B cell (primary cell): ENCODE data around the gene ZNF592. TPM values are rescaled to one million over a fixed set of nuclear protein-coding genes. Genes with fewer than 3 reads are reported as not detected.

ENCODE experiments used
- ATAC-seq: fragments of 200-7000 bp; cut with Tn5 transposase; one replicate; pipeline ENCODE4 v1.10.0; 2021; ENCODE audit warnings: low read depth, mild to moderate bottlenecking, moderate number of reproducible peaks, moderate library complexity
- CTCF ChIA-PET: fragments of 350-600 bp; sonication (Branson Sonifier 250); formaldehyde crosslinking; loops from one replicate; lab custom pipeline; 2021; ENCODE audit warnings: antibody characterized with exemption, inconsistent platforms; lab: Charles Lee
- POLR2A ChIA-PET: fragments of 350-600 bp; sonication (Branson Sonifier 250); formaldehyde crosslinking; loops from one replicate; lab custom pipeline; 2021; ENCODE audit warnings: antibody characterized with exemption; lab: Charles Lee
- DNase-seq: peaks from one replicate; pipeline ENCODE4 v3.0.0; 2013
- H2AFZ ChIP-seq: 2 replicates; pipeline ENCODE4 v1.6.1; 2012; ENCODE audit warnings: mild to moderate bottlenecking, low read depth, low read length; ENCODE audit not compliant: insufficient read depth, poor library complexity, severe bottlenecking
- H3K27ac ChIP-seq, 2 donors: 1 replicate in 1 of 2; 2 replicates in 1 of 2; pipeline ENCODE4 v1.5.1; 2012 to 2013; ENCODE audit warnings: low read length in 2 of 2, mild to moderate bottlenecking in 2 of 2, moderate library complexity in 1 of 2
- H3K27me3 ChIP-seq, 4 experiments: fragments of 200-600 bp in 1 of 4; sonication (generic) in 1 of 4; replicated peaks in 1 of 4; 1 replicate in 2 of 4; 2 replicates in 2 of 4; pipeline versions ENCODE4 v1.6.1 to v1.7.0; 2013 to 2016; ENCODE audit warnings: low read length in 3 of 4, mild to moderate bottlenecking in 2 of 4, mixed read lengths in 1 of 4, moderate library complexity in 1 of 4; ENCODE audit not compliant: insufficient read depth in 4 of 4, control insufficient read depth in 3 of 4; ENCODE audit errors: control extremely low read depth in 1 of 4
- H3K36me3 ChIP-seq, 2 experiments: replicated peaks in 1 of 2; 1 replicate in 1 of 2; 2 replicates in 1 of 2; pipeline versions ENCODE4 v1.6.1 to v1.7.1; 2013; ENCODE audit warnings: low read length in 1 of 2; ENCODE audit not compliant: insufficient read depth in 2 of 2, control insufficient read depth in 1 of 2; ENCODE audit errors: control extremely low read depth in 1 of 2, extremely low read depth in 1 of 2
- H3K4me1 ChIP-seq, 2 donors: fragments of 200-600 bp in 1 of 2; sonication (generic) in 1 of 2; 1 replicate in 1 of 2; 2 replicates in 1 of 2; pipeline versions ENCODE4 v1.5.1 to v1.6.1; 2013 to 2017; ENCODE audit warnings: low read length in 2 of 2; ENCODE audit not compliant: control insufficient read depth in 2 of 2, insufficient read depth in 2 of 2
- H3K4me2 ChIP-seq: replicated peaks from 2 replicates; pipeline ENCODE3; 2012; ENCODE audit warnings: mild to moderate bottlenecking, low read depth, low read length; ENCODE audit not compliant: poor library complexity, severe bottlenecking
- H3K4me3 ChIP-seq, 5 experiments: fragments of 200-600 bp in 1 of 5; sonication (generic) in 1 of 5; 1 replicate in 3 of 5; 2 replicates in 2 of 5; pipeline versions ENCODE4 v1.5.1 to v1.7.0; 2011 to 2016; ENCODE audit warnings: low read length in 4 of 5, mild to moderate bottlenecking in 4 of 5, low read depth in 2 of 5, control low read depth in 1 of 5, moderate library complexity in 1 of 5; ENCODE audit not compliant: insufficient read depth in 1 of 5; ENCODE audit errors: control extremely low read depth in 1 of 5, extremely low read depth in 1 of 5
- H3K79me2 ChIP-seq: fragments of 200-600 bp; sonication (generic); one replicate; pipeline ENCODE4 v1.6.0; 2016; ENCODE audit warnings: low read length; ENCODE audit not compliant: control insufficient read depth, insufficient read depth
- H3K9ac ChIP-seq: fragments of 200-600 bp; sonication (generic); 2 replicates; pipeline ENCODE4 v1.6.1; 2017; ENCODE audit warnings: mild to moderate bottlenecking, low read length, moderate library complexity
- H3K9me3 ChIP-seq, 3 donors: one replicate each; pipeline versions ENCODE4 v1.6.1 to v1.7.1; 2013; ENCODE audit warnings: low read length in 2 of 3; ENCODE audit not compliant: control insufficient read depth in 2 of 3, insufficient read depth in 1 of 3; ENCODE audit errors: control extremely low read depth in 1 of 3
- H4K20me1 ChIP-seq: 2 replicates; pipeline ENCODE4 v1.6.0; 2012; ENCODE audit warnings: mild to moderate bottlenecking, low read length; ENCODE audit not compliant: insufficient read depth, control insufficient read depth, poor library complexity, severe bottlenecking
- H3K27ac Mint-ChIP-seq: one replicate; pipeline ENCODE4 v1.8.0; 2021; ENCODE audit warnings: mixed read lengths
- H3K27me3 Mint-ChIP-seq: one replicate; pipeline ENCODE4 v1.8.0; 2021; ENCODE audit warnings: mixed read lengths
- H3K4me1 Mint-ChIP-seq: one replicate; pipeline ENCODE4 v1.8.0; 2021; ENCODE audit warnings: mixed read lengths
- H3K4me3 Mint-ChIP-seq: one replicate; pipeline ENCODE4 v1.8.0; 2021; ENCODE audit warnings: mixed read lengths
- H3K9me3 Mint-ChIP-seq: one replicate; pipeline ENCODE4 v1.8.0; 2022; ENCODE audit warnings: mixed read lengths; ENCODE audit not compliant: insufficient read depth
- CTCF ChIP-seq: fragments of 200-600 bp; IDR thresholded peaks from one replicate; pipeline ENCODE4 v1.8.0; 2022; ENCODE audit warnings: antibody characterized with exemption, mild to moderate bottlenecking
- EZH2 ChIP-seq: IDR thresholded peaks from 2 replicates; pipeline ENCODE4 v1.6.1; 2012; ENCODE audit warnings: borderline replicate concordance, low read depth, mild to moderate bottlenecking, moderate library complexity, low read length; ENCODE audit not compliant: insufficient read depth, poor library complexity, severe bottlenecking
- WGBS: methylation state at CpG from one replicate; pipeline ENCODE4 v1.1.5; 2013; ENCODE audit warnings: missing lambda C conversion rate; ENCODE audit not compliant: insufficient coverage; 5-methylcytosine and 5-hydroxymethylcytosine counted together
- intact Hi-C: fragments of 100-400 bp; cut with micrococcal nuclease; formaldehyde crosslinking; loops from one replicate; pipeline ENCODE4 v1.10.0; 2022
- polyA plus RNA-seq: library from polyadenylated mRNA; depleted of rRNA; stranded (reverse); fragments of >200 nt; gene quantifications from 2 replicates; pipeline ENCODE4 v1.2.3, GENCODE V29; 2012
- total RNA-seq, 2 donors: library from RNA; stranded (reverse); fragments of 120-200 nt in 1 of 2; gene quantifications; 1 replicate in 1 of 2; 2 replicates in 1 of 2; pipeline versions ENCODE4 v1.2.3 to v1.2.4, GENCODE V29; 2013 to 2022

ZNF592 gene
- total and polyA plus RNA-seq, 2 donors (not counting 1 experiment from before 2014, with no cell fraction given) = 35.8 to 64.4 TPM

- H4K20me1 ChIP-seq = no peaks in the 10 kb centered on the region
- peaks cover 14% of the 10 kb centered on the region for H3K79me2 ChIP-seq
- H3K36me3 ChIP-seq = no peaks in the 10 kb centered on the region
- TF ChIP-seq EZH2 (no peak), CTCF (no peak)
- Mint-ChIP-seq H3K4me3 (peak overlapping the region; percentile 57), H3K27ac (peak overlapping the region; percentile 89), H3K4me1 (peaks cover 54% of the 10 kb centered on the region), H3K9me3 (no peaks in the 10 kb centered on the region), H3K27me3 (no peaks in the 10 kb centered on the region)
- DNase-seq = peak; percentile 24
- peak overlapping the region; percentile 60 for H3K4me2 ChIP-seq
- no peaks in the 10 kb centered on the region for H3K9me3 ChIP-seq
- no peak for ATAC-seq
- peak overlapping the region; percentile 42 to 79 for H3K27ac ChIP-seq
- peak overlapping the region in 1 of 5 experiments; percentile 25 for H3K4me3 ChIP-seq
- H3K27me3 ChIP-seq = no peaks in the 10 kb centered on the region
- no peak overlapping the region for H3K9ac ChIP-seq
- H2AFZ ChIP-seq = peak overlapping the region; percentile 6
- intact Hi-C loops = no loop called here
- 33% methylated on average over 1 of the region's 2 CpGs for WGBS
- H3K4me1 ChIP-seq = peaks cover 50 to 68% of the 10 kb centered on the region in 2 donors
- CTCF ChIA-PET = interaction anchor here (0.7 to 4.0 kb wide), 5 partner anchors 14 to 123 kb away, joined by 3 to 19 read pairs (median 3); no protein-coding TSS in a partner anchor
- POLR2A ChIA-PET = interaction anchor here (1.1 to 1.2 kb wide), 2 partner anchors 13 to 14 kb away, joined by 6 to 8 read pairs; no protein-coding TSS in a partner anchor
Measured at GRCh38 chr15:84721371-84721770, 27.0 kb upstream of the ZNF592 start.

GRCh38 chr15:84722628-84723027, 25.8 kb upstream of the ZNF592 start:
- Histone ChIP-seq H3K27ac (peak overlapping the region in 1 of 2 donors; percentile 79), H3K27me3 (no peaks in the 10 kb centered on the region), H3K36me3 (no peaks in the 10 kb centered on the region), H3K79me2 (peaks cover 4% of the 10 kb centered on the region), H4K20me1 (no peaks in the 10 kb centered on the region), H3K9me3 (no peaks in the 10 kb centered on the region), H3K9ac (no peak overlapping the region), H3K4me2 (no peak overlapping the region), H3K4me1 (peaks cover 42 to 60% of the 10 kb centered on the region in 2 donors), H3K4me3 (no peak overlapping the region), H2AFZ (no peak overlapping the region)
- intact Hi-C loops = no loop called here
- CTCF ChIA-PET = interaction anchor here (0.6 to 3.7 kb wide), 4 partner anchors 13 to 132 kb away, joined by 3 to 21 read pairs (median 3); no protein-coding TSS in a partner anchor
- Mint-ChIP-seq H3K27me3 (no peaks in the 10 kb centered on the region), H3K27ac (peak overlapping the region; percentile 76), H3K9me3 (no peaks in the 10 kb centered on the region), H3K4me3 (no peak overlapping the region), H3K4me1 (peaks cover 50% of the 10 kb centered on the region)
- no peak for DNase-seq
- TF ChIP-seq CTCF = no peak
- no peak for TF ChIP-seq EZH2
- POLR2A ChIA-PET = no interaction called here
- ATAC-seq = no peak
- 84% methylated on average over 2 of the region's 2 CpGs for WGBS
